HG03060 (cell line): Measurements from ENCODE around the gene COL13A1.

Experiments
- ATAC-seq: cut with Tn5 transposase; IDR thresholded peaks from one replicate; pipeline ENCODE4 v1.9.1; 2021; ENCODE audit warnings: low read depth, moderate number of reproducible peaks; ENCODE audit not compliant: unreplicated experiment

COL13A1 gene

GRCh38 chr10:69936091-69936490, 134.4 kb downstream of the COL13A1 start:
- no peak for ATAC-seq

GRCh38 chr10:69938541-69938991, 136.9 kb downstream of the COL13A1 start:
- ATAC-seq, result no peak

- ATAC-seq, result no peak
Observed at GRCh38 chr10:69939061-69939460, 137.4 kb downstream of the COL13A1 start.

GRCh38 chr10:69939481-69939880, 137.8 kb downstream of the COL13A1 start:
- no peak for ATAC-seq

GRCh38 chr10:69941730-69942129, 140.0 kb downstream of the COL13A1 start:
- no peak for ATAC-seq

- no peak for ATAC-seq
Observed at GRCh38 chr10:69943292-69943820, 141.7 kb downstream of the COL13A1 start.

- no peak for ATAC-seq
Observed at GRCh38 chr10:69944761-69945160, 143.1 kb downstream of the COL13A1 start.

- no peak for ATAC-seq
Observed at GRCh38 chr10:69948261-69948660, 146.6 kb downstream of the COL13A1 start.

- ATAC-seq, result no peak
Observed at GRCh38 chr10:69949770-69950169, 148.1 kb downstream of the COL13A1 start.

GRCh38 chr10:69951658-69952057, 150.0 kb downstream of the COL13A1 start:
- ATAC-seq, result no peak

- no peak for ATAC-seq
Observed at GRCh38 chr10:69952069-69952800, 150.5 kb downstream of the COL13A1 start.

- ATAC-seq, result no peak
Observed at GRCh38 chr10:69952821-69953221, 151.1 kb downstream of the COL13A1 start.

- ATAC-seq, result no peak
Observed at GRCh38 chr10:69953851-69954250, 152.1 kb downstream of the COL13A1 start.

- no peak for ATAC-seq
Observed at GRCh38 chr10:69955211-69955805, 153.6 kb downstream of the COL13A1 start.

GRCh38 chr10:69955897-69956740, 154.4 kb downstream of the COL13A1 start:
- no peak for ATAC-seq

GRCh38 chr10:69956741-69957230, 155.1 kb downstream of the COL13A1 start:
- ATAC-seq, result no peak

- no peak for ATAC-seq
Observed at GRCh38 chr10:69957241-69957885, 155.7 kb downstream of the COL13A1 start.

- no peak for ATAC-seq
Observed at GRCh38 chr10:69957886-69958555, 156.3 kb downstream of the COL13A1 start.

GRCh38 chr10:69958556-69958902, 156.8 kb downstream of the COL13A1 start:
- no peak for ATAC-seq

- no peak for ATAC-seq
Observed at GRCh38 chr10:69959911-69960310, 158.2 kb downstream of the COL13A1 start.
